GM23338 (cell line): ENCODE measurements around the gene MLPH.

Source experiments
- CREB1 ChIP-seq: fragments of 250-450 bp; sonication (Bioruptor Pico); IDR thresholded peaks from 2 replicates; pipeline ENCODE4 v1.5.0; 2020; ENCODE audit warnings: low read depth, mild to moderate bottlenecking, moderate library complexity
- EZH2 ChIP-seq: fragments of 200-600 bp; sonication (generic); IDR thresholded peaks from one replicate; pipeline ENCODE4 v1.8.0; 2017; ENCODE audit warnings: antibody characterized with exemption, mild to moderate bottlenecking, low read depth; ENCODE audit not compliant: unreplicated experiment
- EZH2phosphoT487 ChIP-seq: fragments of 200-600 bp; sonication (generic); IDR thresholded peaks from one replicate; pipeline ENCODE4 v1.8.1; 2018; ENCODE audit warnings: antibody characterized with exemption; ENCODE audit not compliant: unreplicated experiment
- JUNB ChIP-seq: IDR thresholded peaks from one replicate; pipeline ENCODE4 v1.6.1; 2016; ENCODE audit warnings: antibody characterized with exemption; ENCODE audit not compliant: unreplicated experiment
- NANOG ChIP-seq: IDR thresholded peaks from 2 replicates; pipeline ENCODE4 v1.6.1; 2016; ENCODE audit warnings: antibody characterized with exemption, borderline replicate concordance
- POLR2AphosphoS5 ChIP-seq: IDR thresholded peaks from 2 replicates; pipeline ENCODE4 v1.6.1; 2016; ENCODE audit warnings: antibody characterized with exemption, low read depth
- STAT1 ChIP-seq: IDR thresholded peaks from one replicate; pipeline ENCODE4 v1.6.1; 2016; ENCODE audit warnings: antibody characterized with exemption; ENCODE audit not compliant: unreplicated experiment
- ZNF114 ChIP-seq: fragments of 250-450 bp; sonication (Bioruptor Pico); IDR thresholded peaks from 2 replicates; pipeline ENCODE4 v1.5.0; 2020; ENCODE audit warnings: mild to moderate bottlenecking, moderate library complexity
- ZNF331 ChIP-seq: fragments of 250-450 bp; sonication (Bioruptor Pico); IDR thresholded peaks from 2 replicates; pipeline ENCODE4 v1.5.0; 2020; ENCODE audit warnings: low read depth, mild to moderate bottlenecking, moderate library complexity
- TF ChIP-seq, protein P1 (sequence below): IDR thresholded peaks from one replicate; pipeline ENCODE4 v1.6.1; 2018; ENCODE audit warnings: antibody characterized with exemption; ENCODE audit not compliant: unreplicated experiment
- TF ChIP-seq, protein P2 (sequence below), 2 experiments: fragments of 200-600 bp in 1 of 2; sonication (generic) in 1 of 2; conservative IDR thresholded peaks; 2 replicates each; pipeline versions ENCODE4 v1.5.1 to v1.6.1; 2016 to 2017; ENCODE audit warnings: antibody characterized with exemption in 2 of 2, low read depth in 2 of 2, mild to moderate bottlenecking in 2 of 2, moderate library complexity in 1 of 2
- TF ChIP-seq, protein P3 (sequence below): fragments of 250-450 bp; sonication (Bioruptor Pico); IDR thresholded peaks from 2 replicates; pipeline ENCODE4 v1.5.0; 2020; ENCODE audit warnings: mild to moderate bottlenecking, moderate library complexity
- TF ChIP-seq, protein P4 (sequence below): IDR thresholded peaks from 2 replicates; pipeline ENCODE4 v1.6.1; 2016; ENCODE audit warnings: antibody characterized with exemption

DNA sequence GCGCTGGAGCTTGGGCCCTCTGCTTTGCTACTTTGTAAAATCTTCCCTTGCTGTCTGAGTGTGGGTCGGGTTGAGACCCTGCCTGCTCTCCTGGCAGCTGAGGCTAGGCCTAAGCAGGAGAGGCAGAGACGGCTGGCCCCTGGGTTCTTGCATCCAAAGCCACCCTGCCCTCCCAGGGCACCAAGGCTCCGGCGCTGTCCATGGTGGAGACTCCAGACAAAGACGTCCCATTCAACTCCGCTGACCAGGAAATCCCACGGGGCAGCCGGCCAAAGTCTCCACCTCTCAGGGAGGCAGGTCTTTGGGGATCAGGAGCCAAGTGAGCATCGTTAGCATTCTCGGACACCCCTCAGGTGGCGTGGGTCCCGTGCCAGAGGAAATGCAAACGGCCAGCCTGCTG lies 76.8 kb downstream of the MLPH start:
- TF ChIP-seq, protein P1, sequence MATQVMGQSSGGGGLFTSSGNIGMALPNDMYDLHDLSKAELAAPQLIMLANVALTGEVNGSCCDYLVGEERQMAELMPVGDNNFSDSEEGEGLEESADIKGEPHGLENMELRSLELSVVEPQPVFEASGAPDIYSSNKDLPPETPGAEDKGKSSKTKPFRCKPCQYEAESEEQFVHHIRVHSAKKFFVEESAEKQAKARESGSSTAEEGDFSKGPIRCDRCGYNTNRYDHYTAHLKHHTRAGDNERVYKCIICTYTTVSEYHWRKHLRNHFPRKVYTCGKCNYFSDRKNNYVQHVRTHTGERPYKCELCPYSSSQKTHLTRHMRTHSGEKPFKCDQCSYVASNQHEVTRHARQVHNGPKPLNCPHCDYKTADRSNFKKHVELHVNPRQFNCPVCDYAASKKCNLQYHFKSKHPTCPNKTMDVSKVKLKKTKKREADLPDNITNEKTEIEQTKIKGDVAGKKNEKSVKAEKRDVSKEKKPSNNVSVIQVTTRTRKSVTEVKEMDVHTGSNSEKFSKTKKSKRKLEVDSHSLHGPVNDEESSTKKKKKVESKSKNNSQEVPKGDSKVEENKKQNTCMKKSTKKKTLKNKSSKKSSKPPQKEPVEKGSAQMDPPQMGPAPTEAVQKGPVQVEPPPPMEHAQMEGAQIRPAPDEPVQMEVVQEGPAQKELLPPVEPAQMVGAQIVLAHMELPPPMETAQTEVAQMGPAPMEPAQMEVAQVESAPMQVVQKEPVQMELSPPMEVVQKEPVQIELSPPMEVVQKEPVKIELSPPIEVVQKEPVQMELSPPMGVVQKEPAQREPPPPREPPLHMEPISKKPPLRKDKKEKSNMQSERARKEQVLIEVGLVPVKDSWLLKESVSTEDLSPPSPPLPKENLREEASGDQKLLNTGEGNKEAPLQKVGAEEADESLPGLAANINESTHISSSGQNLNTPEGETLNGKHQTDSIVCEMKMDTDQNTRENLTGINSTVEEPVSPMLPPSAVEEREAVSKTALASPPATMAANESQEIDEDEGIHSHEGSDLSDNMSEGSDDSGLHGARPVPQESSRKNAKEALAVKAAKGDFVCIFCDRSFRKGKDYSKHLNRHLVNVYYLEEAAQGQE: peak; percentile 94
- TF ChIP-seq, protein P2, sequence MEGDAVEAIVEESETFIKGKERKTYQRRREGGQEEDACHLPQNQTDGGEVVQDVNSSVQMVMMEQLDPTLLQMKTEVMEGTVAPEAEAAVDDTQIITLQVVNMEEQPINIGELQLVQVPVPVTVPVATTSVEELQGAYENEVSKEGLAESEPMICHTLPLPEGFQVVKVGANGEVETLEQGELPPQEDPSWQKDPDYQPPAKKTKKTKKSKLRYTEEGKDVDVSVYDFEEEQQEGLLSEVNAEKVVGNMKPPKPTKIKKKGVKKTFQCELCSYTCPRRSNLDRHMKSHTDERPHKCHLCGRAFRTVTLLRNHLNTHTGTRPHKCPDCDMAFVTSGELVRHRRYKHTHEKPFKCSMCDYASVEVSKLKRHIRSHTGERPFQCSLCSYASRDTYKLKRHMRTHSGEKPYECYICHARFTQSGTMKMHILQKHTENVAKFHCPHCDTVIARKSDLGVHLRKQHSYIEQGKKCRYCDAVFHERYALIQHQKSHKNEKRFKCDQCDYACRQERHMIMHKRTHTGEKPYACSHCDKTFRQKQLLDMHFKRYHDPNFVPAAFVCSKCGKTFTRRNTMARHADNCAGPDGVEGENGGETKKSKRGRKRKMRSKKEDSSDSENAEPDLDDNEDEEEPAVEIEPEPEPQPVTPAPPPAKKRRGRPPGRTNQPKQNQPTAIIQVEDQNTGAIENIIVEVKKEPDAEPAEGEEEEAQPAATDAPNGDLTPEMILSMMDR (conservative IDR thresholded peaks at IDR 0.05; ENCODE audit: low read depth in 2 of 2): no peak
- TF ChIP-seq EZH2: no peak
- TF ChIP-seq POLR2AphosphoS5: no peak
- TF ChIP-seq JUNB: no peak
- TF ChIP-seq, protein P3, sequence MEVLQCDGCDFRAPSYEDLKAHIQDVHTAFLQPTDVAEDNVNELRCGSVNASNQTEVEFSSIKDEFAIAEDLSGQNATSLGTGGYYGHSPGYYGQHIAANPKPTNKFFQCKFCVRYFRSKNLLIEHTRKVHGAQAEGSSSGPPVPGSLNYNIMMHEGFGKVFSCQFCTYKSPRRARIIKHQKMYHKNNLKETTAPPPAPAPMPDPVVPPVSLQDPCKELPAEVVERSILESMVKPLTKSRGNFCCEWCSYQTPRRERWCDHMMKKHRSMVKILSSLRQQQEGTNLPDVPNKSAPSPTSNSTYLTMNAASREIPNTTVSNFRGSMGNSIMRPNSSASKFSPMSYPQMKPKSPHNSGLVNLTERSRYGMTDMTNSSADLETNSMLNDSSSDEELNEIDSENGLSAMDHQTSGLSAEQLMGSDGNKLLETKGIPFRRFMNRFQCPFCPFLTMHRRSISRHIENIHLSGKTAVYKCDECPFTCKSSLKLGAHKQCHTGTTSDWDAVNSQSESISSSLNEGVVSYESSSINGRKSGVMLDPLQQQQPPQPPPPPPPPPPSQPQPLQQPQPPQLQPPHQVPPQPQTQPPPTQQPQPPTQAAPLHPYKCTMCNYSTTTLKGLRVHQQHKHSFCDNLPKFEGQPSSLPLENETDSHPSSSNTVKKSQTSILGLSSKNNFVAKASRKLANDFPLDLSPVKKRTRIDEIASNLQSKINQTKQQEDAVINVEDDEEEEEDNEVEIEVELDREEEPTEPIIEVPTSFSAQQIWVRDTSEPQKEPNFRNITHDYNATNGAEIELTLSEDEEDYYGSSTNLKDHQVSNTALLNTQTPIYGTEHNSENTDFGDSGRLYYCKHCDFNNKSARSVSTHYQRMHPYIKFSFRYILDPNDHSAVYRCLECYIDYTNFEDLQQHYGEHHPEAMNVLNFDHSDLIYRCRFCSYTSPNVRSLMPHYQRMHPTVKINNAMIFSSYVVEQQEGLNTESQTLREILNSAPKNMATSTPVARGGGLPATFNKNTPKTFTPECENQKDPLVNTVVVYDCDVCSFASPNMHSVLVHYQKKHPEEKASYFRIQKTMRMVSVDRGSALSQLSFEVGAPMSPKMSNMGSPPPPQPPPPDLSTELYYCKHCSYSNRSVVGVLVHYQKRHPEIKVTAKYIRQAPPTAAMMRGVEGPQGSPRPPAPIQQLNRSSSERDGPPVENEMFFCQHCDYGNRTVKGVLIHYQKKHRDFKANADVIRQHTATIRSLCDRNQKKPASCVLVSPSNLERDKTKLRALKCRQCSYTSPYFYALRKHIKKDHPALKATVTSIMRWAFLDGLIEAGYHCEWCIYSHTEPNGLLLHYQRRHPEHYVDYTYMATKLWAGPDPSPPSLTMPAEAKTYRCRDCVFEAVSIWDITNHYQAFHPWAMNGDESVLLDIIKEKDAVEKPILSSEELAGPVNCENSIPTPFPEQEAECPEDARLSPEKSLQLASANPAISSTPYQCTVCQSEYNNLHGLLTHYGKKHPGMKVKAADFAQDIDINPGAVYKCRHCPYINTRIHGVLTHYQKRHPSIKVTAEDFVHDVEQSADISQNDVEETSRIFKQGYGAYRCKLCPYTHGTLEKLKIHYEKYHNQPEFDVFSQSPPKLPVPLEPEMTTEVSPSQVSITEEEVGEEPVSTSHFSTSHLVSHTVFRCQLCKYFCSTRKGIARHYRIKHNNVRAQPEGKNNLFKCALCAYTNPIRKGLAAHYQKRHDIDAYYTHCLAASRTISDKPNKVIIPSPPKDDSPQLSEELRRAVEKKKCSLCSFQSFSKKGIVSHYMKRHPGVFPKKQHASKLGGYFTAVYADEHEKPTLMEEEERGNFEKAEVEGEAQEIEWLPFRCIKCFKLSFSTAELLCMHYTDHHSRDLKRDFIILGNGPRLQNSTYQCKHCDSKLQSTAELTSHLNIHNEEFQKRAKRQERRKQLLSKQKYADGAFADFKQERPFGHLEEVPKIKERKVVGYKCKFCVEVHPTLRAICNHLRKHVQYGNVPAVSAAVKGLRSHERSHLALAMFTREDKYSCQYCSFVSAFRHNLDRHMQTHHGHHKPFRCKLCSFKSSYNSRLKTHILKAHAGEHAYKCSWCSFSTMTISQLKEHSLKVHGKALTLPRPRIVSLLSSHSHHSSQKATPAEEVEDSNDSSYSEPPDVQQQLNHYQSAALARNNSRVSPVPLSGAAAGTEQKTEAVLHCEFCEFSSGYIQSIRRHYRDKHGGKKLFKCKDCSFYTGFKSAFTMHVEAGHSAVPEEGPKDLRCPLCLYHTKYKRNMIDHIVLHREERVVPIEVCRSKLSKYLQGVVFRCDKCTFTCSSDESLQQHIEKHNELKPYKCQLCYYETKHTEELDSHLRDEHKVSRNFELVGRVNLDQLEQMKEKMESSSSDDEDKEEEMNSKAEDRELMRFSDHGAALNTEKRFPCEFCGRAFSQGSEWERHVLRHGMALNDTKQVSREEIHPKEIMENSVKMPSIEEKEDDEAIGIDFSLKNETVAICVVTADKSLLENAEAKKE: no peak
- no peak for TF ChIP-seq CREB1 (CRISPR knock-in tag)
- TF ChIP-seq, protein P4, sequence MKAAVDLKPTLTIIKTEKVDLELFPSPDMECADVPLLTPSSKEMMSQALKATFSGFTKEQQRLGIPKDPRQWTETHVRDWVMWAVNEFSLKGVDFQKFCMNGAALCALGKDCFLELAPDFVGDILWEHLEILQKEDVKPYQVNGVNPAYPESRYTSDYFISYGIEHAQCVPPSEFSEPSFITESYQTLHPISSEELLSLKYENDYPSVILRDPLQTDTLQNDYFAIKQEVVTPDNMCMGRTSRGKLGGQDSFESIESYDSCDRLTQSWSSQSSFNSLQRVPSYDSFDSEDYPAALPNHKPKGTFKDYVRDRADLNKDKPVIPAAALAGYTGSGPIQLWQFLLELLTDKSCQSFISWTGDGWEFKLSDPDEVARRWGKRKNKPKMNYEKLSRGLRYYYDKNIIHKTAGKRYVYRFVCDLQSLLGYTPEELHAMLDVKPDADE: no peak
- no peak for TF ChIP-seq EZH2phosphoT487
- TF ChIP-seq STAT1: no peak
- TF ChIP-seq ZNF114 (CRISPR knock-in tag): no peak
- TF ChIP-seq ZNF331: no peak
- no peak for TF ChIP-seq NANOG
